ENCODE data around the gene CFD.
A peak's percentile ranks its signal among the peaks of the same experiment; 100 is the strongest.
"Not testable (repeated sequence)": the region's sequence is repeated elsewhere in the genome, so short reads cannot be mapped to it uniquely, and the experiment has no call there.

Gene CFD

DNA sequence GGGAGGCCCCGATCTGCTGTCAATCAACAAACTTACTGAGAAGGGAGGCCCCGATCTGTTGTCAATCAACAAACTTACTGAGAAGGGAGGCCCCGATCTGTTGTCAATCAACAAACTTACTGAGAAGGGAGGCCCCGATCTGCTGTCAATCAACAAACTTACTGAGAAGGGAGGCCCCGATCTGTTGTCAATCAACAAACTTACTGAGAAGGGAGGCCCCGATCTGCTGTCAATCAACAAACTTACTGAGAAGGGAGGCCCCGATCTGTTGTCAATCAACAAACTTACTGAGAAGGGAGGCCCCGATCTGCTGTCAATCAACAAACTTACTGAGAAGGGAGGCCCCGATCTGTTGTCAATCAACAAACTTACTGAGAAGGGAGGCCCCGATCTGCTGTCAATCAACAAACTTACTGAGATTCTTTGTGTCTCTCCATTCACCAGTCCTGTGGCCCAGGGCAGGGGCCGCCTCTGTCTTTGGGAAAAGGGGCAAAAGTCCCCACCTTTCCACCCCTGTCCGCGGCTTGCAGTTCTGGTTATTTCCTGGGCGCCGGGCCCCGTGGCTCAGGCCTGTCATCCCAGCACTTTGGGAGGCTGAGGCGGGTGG is 5.7 kb upstream of the CFD start:
- DNase-seq, result not testable (repeated sequence)

DNA sequence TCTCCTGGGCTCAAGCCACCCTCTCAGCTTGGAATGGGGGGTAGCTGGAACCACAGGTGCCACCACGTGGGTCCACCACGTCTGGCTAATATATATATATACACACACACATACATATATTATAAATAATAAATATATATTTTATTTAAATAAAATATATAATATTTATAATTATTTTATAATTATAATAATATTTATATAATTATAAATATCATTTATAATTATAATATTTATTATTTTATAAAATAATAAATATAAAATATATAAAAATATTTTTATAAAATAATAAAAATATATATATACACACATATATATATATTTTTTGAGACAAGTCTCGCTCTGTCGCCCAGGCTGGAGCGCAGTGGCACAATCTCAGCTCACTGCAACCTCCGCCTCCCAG is 4.9 kb upstream of the CFD start:
- DNase-seq, result no peak

DNA sequence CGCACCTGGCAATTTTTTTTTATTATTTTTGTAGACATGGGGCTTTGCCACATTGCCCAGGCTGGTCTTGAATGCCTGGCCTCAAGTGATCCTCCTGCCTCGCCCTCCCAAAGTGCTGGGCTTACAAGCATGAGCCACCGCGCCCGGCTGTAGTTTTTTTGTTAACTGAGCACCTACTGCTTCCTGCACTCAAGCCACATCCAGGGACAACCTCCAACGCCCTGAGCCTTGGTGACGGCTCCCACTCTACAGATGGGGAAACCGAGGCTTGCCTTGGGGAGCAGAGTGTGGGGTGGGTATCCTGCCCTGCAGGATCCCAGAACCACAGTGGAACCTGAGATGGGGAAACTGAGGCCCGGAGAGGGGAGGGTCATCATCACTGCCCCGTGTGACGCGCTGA is 4.3 kb upstream of the CFD start:
- no peak for DNase-seq

GRCh38 chr19:855566-856120 is 3.8 kb upstream of the CFD start:
- no peak for DNase-seq

GRCh38 chr19:858284-858683 is 1.2 kb upstream of the CFD start:
- no peak for DNase-seq

DNA sequence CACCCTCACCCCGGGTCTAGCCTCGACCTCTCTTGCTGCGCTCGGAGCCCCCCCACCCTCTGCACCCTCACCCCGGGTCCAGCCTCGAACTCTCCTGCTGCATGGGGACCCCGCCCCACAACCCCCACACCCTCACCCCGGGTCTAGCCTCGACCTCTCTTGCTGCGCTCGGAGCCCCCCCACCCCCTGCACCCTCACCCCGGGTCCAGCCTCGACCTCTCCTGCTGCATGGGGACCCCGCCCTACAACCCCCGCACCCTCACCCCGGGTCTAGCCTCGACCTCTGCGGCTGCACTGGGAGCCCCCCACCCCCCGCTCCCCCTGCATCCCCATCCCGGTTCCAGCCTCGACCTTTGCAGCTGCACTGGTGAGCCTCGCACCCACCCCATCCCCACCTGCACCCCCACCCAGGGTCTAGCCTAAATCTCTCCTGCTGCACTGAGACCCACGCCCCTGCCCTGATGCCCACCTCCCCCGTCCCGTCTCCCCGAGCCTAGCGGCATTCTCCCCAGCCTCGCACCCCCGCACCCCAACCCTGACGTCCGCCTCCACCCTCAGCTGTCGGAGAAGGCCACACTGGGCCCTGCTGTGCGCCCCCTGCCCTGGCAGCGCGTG is 1.8 kb downstream of the CFD start:
- DNase-seq, result no peak

GRCh38 chr19:861756-862580 is 2.5 kb downstream of the CFD start:
- DNase-seq, result peak; percentile 90

DNA sequence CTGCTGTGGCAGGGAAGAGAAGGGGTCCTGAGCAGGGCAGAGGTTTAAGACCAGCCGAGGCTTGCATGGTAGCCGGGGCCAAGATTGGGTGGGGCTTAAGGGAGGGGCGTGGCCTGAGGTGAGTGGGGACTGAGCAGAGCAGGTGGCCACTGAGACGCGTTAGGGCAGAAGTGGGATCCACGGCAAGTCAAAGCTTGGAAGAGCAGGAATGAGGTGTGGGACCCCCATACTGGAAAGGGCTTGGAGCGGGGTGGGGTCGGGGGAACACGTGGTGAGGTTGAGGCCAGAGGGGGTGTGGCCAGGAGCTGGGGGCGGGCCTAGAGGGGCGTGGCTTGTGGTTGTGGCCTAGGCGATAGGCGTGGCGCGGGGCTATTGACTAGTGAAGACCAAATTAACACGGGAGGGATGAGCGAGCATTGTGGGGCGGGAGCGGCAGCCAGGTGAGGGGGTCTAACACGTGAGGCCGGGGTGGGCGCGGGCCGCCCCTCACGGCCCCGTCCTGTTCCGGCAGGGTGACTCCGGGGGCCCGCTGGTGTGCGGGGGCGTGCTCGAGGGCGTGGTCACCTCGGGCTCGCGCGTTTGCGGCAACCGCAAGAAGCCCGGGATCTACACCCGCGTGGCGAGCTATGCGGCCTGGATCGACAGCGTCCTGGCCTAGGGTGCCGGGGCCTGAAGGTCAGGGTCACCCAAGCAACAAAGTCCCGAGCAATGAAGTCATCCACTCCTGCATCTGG is 3.3 kb downstream of the CFD start:
- peak; percentile 82 for DNase-seq

GRCh38 chr19:863315-863620 is 3.8 kb downstream of the CFD start:
- DNase-seq, result no peak

DNA sequence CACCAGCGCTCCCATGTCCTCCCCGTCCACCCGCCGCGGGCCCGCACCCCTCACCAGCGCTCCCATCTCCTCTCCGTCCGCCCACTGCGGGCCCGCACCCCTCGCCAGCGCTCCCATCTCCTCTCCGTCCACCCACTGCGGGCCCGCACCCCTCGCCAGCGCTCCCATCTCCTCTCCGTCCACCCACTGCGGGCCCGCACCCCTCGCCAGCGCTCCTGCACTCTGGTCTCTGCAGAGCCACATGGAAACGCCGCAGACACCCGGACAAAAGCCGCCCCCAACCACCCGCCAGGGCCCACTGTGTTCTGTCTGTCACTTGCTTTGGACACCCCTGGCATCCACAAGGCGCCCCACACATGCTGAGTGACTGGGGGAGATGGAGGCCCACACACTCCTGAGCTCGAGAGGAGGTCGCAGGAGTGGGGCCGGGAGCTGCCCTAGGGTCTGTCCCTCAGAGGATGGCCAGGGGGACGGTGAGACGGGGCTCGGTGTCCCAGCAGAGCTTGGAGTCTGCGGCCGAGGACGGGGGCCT is 7.4 kb downstream of the CFD start:
- DNase-seq, result no peak

DNA sequence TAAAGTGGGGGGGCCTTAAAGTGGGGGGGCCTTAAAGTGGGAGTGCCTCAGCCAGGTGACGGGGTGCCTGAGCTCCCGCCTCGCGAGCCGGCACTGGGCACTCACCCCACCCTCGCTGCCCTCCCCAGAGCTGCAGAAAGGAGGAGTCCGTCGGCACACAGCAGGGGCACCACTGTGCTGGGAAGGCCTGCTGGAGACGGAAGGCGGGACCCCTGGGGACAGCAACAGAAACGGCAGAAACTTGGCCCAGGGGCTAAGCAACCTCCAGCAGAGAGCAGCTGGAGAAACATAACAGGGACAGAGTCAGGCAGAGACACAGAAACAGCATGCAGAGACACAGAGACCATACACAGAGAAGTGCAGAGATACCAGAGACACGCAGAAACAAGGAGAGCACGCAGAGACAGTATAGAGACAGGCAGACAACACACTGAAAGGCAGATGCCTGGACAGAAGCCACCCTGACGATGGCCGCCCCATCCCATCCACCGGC is 7.9 kb downstream of the CFD start:
- no peak for DNase-seq

GRCh38 chr19:867855-868457 is 8.5 kb downstream of the CFD start:
- DNase-seq, result no peak

DNA sequence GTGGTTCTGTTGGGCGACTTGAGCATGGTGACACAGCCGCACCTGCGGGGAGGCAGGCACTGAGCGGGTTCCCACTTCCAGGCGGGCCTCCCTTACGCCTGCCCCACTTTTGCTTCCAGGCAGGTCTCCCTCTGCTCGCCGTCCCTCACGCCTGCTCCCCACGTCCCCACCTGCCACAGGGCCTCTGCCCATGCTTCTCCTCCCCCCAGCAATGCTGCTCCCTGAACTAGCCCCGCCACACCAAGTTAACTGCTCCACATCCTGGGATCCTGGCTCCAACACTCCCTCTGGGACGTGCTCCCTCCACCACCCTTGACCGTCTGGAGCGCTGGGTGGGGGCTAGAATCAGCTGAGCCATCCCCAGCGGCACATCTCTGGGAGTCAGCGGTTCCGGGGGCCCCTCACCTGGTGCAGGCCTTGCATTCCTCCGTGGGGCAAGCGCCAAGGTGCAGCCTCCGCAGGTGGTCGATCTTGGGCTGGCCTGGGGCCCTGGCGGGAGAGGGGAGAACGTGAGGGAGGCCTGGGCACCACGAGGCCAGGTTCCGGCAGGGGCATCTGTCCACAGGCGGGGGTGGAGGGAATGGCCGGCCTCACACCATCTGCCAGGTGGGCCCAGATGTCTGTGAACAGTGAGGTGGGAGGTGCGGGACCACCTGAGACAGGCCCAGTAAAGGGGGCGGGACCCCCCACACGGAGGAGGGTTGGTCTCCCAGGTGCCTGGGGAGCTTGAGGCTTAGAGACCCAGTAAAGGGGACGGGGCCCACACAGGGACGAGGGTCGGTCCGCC is 9.2 kb downstream of the CFD start:
- DNase-seq, result no peak

DNA sequence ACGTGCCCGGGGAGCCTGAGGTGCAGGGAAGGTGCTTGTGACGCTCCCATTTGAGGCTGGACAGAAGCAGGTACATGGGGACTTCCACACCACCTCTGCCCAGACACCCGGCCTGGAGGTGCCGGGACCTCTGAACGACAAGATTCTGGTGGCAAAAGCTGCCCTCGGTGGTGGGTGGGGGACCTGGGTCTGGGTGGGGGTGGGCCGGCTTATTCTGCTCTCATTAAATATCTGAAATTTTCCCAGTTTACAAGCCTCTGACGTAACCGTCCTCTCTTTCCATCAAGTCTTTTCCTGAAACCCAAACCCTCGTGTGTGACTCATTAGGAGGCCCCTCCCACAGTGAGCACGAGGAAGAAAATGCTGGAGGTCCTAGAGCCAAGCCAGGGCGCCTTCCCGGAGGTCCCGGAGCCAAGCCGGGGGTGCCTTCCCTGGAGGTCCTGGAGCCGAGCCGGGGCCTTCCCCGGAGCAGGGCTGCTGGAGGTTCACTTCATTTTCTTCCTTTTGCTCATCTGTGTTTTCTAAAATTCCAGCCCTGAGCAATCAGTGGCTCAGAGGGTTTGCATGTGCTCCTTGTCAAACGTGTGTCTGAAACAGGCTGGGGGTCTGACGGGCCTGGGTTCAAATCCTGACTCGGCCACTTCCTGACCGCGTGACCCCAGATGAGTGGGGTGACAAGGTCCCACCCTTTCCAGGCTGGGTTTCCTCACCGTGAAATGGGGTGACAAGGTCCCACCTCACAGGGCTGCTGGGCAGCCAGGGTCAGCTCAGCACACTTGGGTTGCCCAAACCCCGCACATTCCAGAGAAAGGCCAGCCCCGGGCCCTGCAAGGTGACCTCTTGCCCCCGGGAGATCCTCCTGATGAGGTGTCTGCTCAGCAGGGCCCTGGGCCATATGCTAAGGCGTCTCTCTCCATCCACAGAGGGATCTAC is 10.0 kb downstream of the CFD start:
- DNase-seq, result peak; percentile 12

DNA sequence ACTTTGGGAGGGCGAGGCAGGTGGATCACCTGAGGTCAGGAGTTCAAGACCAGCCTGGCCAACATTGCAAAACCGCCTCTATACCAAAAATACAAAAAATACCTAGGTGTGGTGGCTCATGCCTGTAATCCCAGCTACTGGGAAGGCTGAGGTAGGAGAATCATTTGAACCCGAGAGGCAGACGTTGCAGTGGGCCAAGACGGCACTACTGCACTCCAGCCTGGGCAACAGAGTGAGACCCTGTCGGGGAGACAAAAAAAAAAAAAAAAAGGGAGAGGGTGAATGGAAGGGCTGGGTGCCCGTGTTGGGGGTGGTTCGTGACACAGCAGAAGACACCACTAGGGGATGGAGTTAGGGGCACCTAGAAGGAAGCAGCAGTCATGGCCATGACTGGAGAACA is 10.8 kb downstream of the CFD start:
- DNase-seq, result no peak

DNA sequence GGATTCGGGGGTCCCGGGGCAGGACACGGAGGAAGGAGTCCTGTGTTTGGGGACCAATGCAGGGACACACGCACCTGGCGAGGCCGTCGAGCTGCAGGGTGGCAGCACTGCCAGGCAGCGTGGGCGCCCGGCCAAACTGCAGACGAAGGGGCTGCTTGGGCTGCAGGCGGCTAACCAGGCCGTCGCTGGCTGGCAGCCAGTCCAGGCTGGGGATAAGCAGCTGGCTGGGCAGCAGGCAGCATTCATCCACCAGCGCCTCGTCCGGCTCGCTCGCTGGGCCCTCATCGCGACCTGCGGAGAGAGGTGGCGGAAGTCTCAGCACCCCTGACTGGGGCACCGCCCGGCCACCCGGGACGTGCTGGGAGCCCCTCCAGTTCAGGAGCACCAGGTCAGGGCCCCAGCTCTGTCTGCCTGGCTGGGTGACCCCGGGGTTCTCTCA is 11.5 kb downstream of the CFD start:
- DNase-seq, result peak; percentile 93

GRCh38 chr19:871446-872265 is 12.2 kb downstream of the CFD start:
- no peak for DNase-seq

DNA sequence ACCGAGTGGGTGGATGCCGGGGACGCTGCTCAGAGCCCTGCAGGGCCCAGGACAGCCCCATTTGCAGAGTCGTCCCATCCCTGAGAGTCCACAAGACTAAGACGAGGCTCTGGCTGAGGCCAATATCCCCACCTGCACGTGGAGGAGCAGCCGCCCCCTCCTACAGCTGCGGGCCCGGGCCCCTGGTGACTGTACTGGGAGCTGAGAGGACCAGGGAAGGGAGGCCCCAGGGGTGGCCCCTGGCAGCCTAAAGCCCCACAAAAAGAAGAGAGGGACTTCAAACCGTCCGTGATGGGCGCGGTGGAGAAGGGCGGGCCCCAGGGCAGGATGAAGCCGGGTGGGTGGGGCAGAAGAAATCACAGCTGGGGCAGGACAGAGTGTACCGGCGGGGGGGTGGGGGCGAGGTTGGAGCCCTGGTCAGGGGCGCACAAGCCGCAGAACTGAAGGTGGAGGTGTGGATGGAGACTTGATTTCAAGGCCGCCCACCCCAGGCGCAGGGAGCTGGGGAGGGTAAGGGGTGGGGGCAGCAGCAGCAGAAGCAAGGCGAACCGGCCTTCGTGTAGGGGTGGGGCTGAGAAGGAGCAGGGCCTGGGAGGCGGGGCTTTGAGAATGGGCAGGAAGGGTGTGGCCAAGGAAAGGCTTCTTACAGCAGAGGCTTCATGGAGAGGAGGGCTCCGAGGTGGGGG is 12.9 kb downstream of the CFD start:
- peak; percentile 74 for DNase-seq

GRCh38 chr19:873084-873483 is 13.6 kb downstream of the CFD start:
- DNase-seq, result peak; percentile 25

All from NCI-H2029 (cell line).